HG03354 (cell line): ENCODE results near the gene PLEKHM3.
"Not testable (repeated sequence)": the region's sequence is repeated elsewhere in the genome, so short reads cannot be mapped to it uniquely, and the experiment has no call there.

ENCODE experiments used
- ATAC-seq: cut with Tn5 transposase; IDR thresholded peaks from one replicate; pipeline ENCODE4 v1.9.1; 2021; ENCODE audit warnings: mild to moderate bottlenecking; ENCODE audit not compliant: unreplicated experiment, poor library complexity, severe bottlenecking

The PLEKHM3 gene

GRCh38 chr2:207953354-207953753 lies 72.0 kb downstream of the PLEKHM3 start:
- no peak for ATAC-seq

GRCh38 chr2:207952564-207953345 lies 72.6 kb downstream of the PLEKHM3 start:
- peak; percentile 63 for ATAC-seq

- ATAC-seq: no peak
Measured at GRCh38 chr2:207951734-207952470, 73.4 kb downstream of the PLEKHM3 start.

GRCh38 chr2:207950761-207951114 lies 74.6 kb downstream of the PLEKHM3 start:
- ATAC-seq: no peak

- ATAC-seq: no peak
Measured at GRCh38 chr2:207950063-207950760, 75.1 kb downstream of the PLEKHM3 start.

- not testable (repeated sequence) for ATAC-seq
Measured at GRCh38 chr2:207949245-207949644, 76.1 kb downstream of the PLEKHM3 start.

GRCh38 chr2:207944979-207945600 lies 80.2 kb downstream of the PLEKHM3 start:
- ATAC-seq: no peak

- no peak for ATAC-seq
Measured at GRCh38 chr2:207944334-207944733, 81.0 kb downstream of the PLEKHM3 start.

GRCh38 chr2:207939342-207940108 lies 85.8 kb downstream of the PLEKHM3 start:
- ATAC-seq: no peak

- ATAC-seq: no peak
Measured at GRCh38 chr2:207938886-207939285, 86.4 kb downstream of the PLEKHM3 start.

GRCh38 chr2:207938415-207938814 lies 86.9 kb downstream of the PLEKHM3 start:
- ATAC-seq: no peak

GRCh38 chr2:207937823-207938222 lies 87.5 kb downstream of the PLEKHM3 start:
- ATAC-seq: no peak

GRCh38 chr2:207937253-207937652 lies 88.1 kb downstream of the PLEKHM3 start:
- no peak for ATAC-seq

- ATAC-seq: no peak
Measured at GRCh38 chr2:207936380-207936779, 88.9 kb downstream of the PLEKHM3 start.

- ATAC-seq: no peak
Measured at GRCh38 chr2:207935991-207936370, 89.3 kb downstream of the PLEKHM3 start.

GRCh38 chr2:207935121-207935990 lies 90.0 kb downstream of the PLEKHM3 start:
- peak; percentile 75 for ATAC-seq

- no peak for ATAC-seq
Measured at GRCh38 chr2:207934720-207935119, 90.6 kb downstream of the PLEKHM3 start.

- no peak for ATAC-seq
Measured at GRCh38 chr2:207933396-207934065, 91.8 kb downstream of the PLEKHM3 start.
